Esophagus muscularis mucosa (tissue), 4 donors: Measurements from ENCODE around the gene ATF7.

Experiments
- EP300 ChIP-seq: sonication (generic); formaldehyde crosslinking; IDR thresholded peaks from one replicate; pipeline ENCODE4 v1.6.1; 2017; ENCODE audit warnings: antibody characterized with exemption
- POLR2A ChIP-seq: fragments of 450-650 bp; IDR thresholded peaks from one replicate; pipeline ENCODE4 v1.6.1; 2017; ENCODE audit warnings: antibody characterized with exemption, moderate library complexity, mild to moderate bottlenecking, low read depth
- POLR2AphosphoS5 ChIP-seq, 2 donors: sonication (generic); formaldehyde crosslinking; IDR thresholded peaks; one replicate each; pipeline ENCODE4 v1.6.1; 2017; ENCODE audit warnings: antibody characterized with exemption in 2 of 2
- TF ChIP-seq, protein P1 (sequence below), 3 experiments: fragments of 200-600 bp in 2 of 3; fragments of 450-650 bp in 1 of 3; sonication (generic) in 2 of 3; IDR thresholded peaks; one replicate each; pipeline ENCODE4 v1.5.1; 2017 to 2019; ENCODE audit warnings: antibody characterized with exemption in 3 of 3, mild to moderate bottlenecking in 2 of 3, moderate library complexity in 1 of 3

DNA sequence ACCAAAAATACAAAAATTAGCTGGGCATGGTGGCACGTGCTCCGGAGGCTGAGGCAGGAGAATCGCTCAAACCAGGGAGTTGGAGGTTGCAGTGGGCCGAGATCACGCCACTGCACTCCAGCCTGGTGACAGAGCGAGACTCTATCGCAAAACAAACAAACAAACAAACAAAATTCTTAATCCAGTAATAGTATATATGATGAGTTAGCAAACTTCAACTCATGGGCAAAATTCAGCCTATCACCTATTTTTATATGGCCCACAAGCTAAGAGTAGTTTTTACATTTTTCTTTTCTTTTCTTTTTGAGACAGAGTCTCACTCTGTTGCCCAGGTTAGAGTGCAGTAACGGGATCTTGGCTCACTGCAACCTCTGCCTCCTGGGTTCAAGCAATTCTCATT lies 14.9 kb downstream of the ATF7 start:
- TF ChIP-seq, protein P1, sequence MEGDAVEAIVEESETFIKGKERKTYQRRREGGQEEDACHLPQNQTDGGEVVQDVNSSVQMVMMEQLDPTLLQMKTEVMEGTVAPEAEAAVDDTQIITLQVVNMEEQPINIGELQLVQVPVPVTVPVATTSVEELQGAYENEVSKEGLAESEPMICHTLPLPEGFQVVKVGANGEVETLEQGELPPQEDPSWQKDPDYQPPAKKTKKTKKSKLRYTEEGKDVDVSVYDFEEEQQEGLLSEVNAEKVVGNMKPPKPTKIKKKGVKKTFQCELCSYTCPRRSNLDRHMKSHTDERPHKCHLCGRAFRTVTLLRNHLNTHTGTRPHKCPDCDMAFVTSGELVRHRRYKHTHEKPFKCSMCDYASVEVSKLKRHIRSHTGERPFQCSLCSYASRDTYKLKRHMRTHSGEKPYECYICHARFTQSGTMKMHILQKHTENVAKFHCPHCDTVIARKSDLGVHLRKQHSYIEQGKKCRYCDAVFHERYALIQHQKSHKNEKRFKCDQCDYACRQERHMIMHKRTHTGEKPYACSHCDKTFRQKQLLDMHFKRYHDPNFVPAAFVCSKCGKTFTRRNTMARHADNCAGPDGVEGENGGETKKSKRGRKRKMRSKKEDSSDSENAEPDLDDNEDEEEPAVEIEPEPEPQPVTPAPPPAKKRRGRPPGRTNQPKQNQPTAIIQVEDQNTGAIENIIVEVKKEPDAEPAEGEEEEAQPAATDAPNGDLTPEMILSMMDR (IDR thresholded peaks at IDR 0.05): no peak
- no peak for TF ChIP-seq POLR2AphosphoS5 (IDR thresholded peaks at IDR 0.05)
- no peak for TF ChIP-seq EP300
- TF ChIP-seq POLR2A: no peak
